CMK (cell line): ENCODE data around the gene GNPTG.
A peak's percentile ranks its signal among the peaks of the same experiment; 100 is the strongest.

Experiments used
- DNase-seq: peaks from one replicate; pipeline ENCODE4 v3.0.0-alpha.2; 2010; ENCODE audit warnings: low read depth

The GNPTG gene

GRCh38 chr16:1333854-1334700 is 17.7 kb upstream of the GNPTG start:
- no peak for DNase-seq

- DNase-seq, result no peak
These were observed 17.0 kb upstream of the GNPTG start for GRCh38 chr16:1334739-1335138.

- DNase-seq, result no peak
These were observed 16.3 kb upstream of the GNPTG start for GRCh38 chr16:1335211-1335971.

- DNase-seq, result no peak
These were observed 15.7 kb upstream of the GNPTG start for GRCh38 chr16:1335996-1336395.

- DNase-seq, result no peak
These were observed 15.1 kb upstream of the GNPTG start for GRCh38 chr16:1336619-1337018.

- DNase-seq, result no peak
These were observed 14.2 kb upstream of the GNPTG start for GRCh38 chr16:1337486-1337885.

- no peak for DNase-seq
These were observed 13.5 kb upstream of the GNPTG start for GRCh38 chr16:1338119-1338730.

- no peak for DNase-seq
These were observed 12.7 kb upstream of the GNPTG start for GRCh38 chr16:1338855-1339675.

GRCh38 chr16:1340730-1341494 is 10.8 kb upstream of the GNPTG start:
- no peak for DNase-seq

GRCh38 chr16:1341495-1342420 is 10.0 kb upstream of the GNPTG start:
- DNase-seq, result no peak

- peak; percentile 91 for DNase-seq
These were observed 9.0 kb upstream of the GNPTG start for GRCh38 chr16:1342526-1343427.

GRCh38 chr16:1343428-1344242 is 8.1 kb upstream of the GNPTG start:
- DNase-seq, result no peak

- no peak for DNase-seq
These were observed 7.2 kb upstream of the GNPTG start for GRCh38 chr16:1344499-1344898.

- no peak for DNase-seq
These were observed 6.6 kb upstream of the GNPTG start for GRCh38 chr16:1345087-1345486.

GRCh38 chr16:1345651-1346421 is 5.9 kb upstream of the GNPTG start:
- DNase-seq, result no peak

- DNase-seq, result no peak
These were observed 5.1 kb upstream of the GNPTG start for GRCh38 chr16:1346422-1347285.
